HG02623 (cell line): ENCODE data around the gene CYSTM1.

Source experiments
- ATAC-seq: cut with Tn5 transposase; IDR thresholded peaks from one replicate; pipeline ENCODE4 v1.9.1; 2021; ENCODE audit warnings: moderate library complexity; ENCODE audit not compliant: unreplicated experiment

The CYSTM1 gene, protein sequence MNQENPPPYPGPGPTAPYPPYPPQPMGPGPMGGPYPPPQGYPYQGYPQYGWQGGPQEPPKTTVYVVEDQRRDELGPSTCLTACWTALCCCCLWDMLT

DNA sequence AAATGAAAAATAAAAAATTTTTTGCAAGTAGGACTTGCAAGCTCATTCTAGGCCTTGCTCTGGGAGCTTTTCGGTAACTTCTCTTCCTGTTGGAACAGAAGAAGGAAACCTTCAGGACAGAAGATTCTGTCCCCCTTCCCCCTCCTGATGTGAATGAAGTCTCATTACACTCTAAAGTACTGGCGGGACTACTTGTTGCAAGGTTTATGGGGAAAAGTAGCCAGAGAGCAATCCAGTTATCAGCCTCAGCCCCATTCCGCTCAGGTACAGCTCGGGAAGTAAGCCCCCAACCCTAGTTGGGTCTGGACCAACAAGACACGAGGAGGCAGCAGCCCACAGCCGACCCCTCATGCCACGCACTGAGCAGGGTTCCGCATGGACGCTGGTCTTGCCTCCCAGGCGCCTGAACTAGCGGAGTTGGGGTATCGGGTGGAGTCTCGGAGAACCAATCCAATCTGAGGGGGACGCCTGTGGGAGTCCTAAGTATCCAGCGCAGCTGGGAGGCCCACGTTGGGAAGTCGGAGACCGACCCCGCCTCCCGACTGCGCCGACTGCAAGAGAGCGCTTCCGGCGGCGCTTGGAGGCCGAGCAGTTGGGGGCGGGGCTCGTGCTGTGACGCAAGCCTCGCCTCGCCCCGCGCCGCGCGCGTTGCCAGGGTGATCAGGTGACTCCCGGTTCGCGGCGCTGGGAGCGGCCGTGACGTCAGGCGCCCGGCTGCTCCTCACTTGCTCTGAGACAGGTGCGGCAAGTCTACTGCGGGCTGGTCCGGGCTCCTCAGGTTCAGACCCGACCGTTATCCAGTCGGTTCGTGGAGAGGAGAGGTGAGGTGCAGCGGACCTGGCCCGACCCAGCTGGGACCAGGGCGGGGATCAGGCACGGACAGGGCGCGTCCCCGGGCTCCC lies at the start of gene CYSTM1:
Gene CYSTM1 (plus strand): TSS at position 724 of the 902 bp plus-strand sequence. CDS start 19,278 bp downstream, outside the sequence.
- peak; percentile 92 for ATAC-seq

DNA sequence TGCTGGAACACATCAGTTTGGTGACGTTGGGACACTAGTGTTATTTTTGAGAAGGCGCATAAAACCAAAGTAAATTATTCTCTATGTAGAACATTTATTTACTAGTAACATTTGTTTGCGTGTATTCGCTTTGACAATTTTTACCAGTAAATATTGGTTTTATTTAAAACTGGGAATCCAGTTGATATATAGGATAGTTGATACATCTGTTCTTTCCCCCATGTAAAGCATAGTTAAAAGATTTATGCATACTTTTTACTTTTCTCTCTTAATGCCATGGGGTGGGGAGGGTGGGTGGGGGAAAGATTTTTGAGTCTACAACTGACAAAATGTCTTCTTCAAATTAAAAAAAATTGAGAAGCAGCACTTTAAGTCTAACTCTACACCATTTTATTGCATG lies 49.4 kb upstream of the CYSTM1 start, which contains the start of gene IGIP:
Gene IGIP (plus strand): TSS at position 301 of the 400 bp plus-strand sequence. CDS start 2,540 bp downstream, outside the sequence.
- ATAC-seq: no peak

DNA sequence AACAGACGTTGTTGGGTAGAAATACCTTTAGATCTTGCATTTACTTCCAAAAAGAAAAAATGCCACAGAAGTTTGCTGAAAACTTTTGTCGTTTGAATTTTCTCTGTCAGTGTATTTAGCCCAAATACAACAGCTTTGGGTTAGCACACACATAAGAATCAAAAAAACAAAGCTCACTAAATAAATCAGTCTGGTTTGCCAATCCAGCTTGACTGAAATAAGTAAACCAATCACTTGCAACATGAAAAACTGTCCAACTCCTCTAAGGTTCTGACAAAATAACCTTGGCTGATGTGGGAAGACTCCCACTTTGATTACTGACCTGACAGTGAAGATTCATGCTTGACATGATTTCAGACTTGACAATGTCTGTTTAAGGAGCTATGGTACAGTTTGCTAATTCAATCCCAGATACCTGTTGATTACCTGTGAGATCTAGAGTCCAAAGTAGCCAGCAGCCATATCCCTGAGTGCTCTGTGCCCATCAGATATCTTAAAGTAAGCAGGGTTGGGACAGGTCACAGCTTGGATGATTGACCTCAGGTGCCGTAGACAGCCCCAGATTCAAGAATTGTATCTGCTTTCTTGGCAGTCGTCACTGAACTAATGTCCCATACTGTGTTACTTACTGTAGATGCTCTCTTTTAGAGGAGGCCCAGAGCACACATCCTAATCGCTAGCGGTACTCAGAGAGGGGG lies 48.5 kb upstream of the CYSTM1 start:
- ATAC-seq: no peak

DNA sequence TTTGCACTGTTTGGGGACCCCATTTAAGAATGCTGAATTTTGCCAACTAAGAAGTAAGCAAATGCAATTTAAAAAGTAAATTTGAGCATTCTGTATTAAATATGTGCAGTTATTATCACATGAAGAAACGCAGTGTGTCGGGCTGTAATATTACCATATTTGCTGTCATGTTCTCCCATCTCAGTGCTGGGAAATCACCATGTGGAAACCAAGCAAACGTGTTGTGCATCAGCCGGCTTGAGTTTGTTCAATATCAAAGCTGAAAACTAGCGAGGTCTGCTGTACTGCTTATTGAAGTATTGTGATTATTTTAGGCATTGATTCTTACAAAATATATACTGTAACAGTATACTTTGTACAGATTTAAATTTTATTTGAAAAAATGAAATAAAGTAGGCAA lies 46.6 kb upstream of the CYSTM1 start:
- no peak for ATAC-seq

DNA sequence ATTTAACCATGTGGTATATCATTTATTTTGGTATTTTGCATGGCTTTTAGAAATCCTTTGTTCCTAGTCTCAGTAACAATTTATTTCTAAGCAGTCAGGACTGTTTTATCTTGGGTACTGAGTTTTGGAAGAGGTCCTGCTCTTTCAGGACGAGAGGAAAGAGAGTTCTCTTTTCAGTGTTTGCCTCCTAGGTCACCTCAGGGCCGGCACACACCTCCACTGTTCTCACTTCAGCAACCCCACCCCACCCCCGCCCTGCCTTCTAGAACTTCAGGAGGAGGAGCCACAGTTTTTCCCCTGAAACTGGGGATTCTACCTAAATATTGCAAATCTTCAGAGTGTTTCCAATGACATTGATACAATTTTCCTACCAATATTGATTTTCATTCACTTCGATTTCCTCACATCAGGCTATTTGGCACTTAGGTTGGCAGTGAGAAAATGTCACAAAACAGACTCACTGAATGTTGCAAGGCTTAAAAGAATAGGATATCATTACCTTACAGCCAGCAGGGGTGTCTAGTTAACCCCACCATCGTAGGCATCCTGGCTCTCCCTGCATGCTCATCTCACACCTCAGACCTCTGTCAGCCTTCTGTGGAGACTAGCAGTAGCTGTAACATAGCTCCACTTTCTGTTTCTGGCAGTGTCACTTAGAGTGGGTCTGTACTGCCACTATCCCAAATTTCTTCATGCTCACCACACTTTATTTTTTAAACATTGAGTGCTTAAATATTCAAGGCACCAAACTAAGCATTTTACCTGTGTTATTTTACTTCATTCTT lies 43.8 kb upstream of the CYSTM1 start:
- ATAC-seq: no peak

DNA sequence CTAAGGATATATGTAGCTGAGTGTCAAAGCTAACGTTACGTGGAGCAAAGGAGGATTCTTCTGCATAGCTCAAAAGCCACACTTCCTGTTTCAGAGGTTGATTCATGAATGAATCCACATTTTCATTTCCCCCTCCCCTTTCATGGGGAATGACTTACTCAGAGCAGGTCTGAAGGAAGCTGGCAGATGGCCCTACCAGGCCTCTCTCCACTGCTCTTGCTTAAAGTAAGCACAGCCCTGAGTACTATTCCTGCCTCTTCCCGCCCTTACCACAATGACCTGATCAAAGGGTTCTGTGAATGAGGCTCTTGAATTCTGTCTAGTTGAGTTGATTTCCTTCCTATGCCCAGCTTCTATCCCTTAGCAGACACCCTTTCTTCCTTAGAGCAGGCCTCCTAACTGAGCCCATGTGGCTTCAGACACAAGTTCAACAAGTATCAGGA lies 43.0 kb upstream of the CYSTM1 start:
- ATAC-seq: no peak

DNA sequence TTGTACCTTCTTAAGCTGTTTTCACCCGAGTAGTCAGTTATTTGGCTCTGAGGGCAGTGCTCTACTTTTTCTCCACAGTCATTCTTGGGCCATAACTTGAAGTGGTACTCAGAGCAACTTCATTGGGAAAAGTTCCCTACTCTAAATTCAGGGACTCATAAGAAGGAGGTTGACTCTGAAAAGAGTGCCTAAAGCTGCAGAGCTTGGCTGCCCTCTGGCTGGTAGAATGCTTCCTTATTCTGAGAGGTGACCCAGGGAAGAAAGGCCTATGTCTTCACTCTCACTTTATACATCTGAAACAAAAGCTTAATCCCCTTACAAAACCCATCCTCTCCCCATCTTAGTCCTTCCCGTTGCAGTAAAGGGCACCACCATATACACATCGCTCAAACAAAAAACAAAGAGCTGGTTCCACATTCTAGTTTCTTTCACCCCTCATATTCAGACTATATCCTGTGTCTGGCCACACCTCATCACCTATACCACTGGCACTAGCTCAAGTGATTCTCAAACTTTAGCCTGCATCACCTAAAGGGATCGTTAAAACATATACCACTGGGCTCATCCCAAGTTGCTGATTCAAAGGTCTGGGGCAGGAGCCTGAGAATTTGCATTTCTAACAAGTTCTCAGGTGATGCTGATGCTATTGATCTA lies 41.3 kb upstream of the CYSTM1 start:
- ATAC-seq: no peak

DNA sequence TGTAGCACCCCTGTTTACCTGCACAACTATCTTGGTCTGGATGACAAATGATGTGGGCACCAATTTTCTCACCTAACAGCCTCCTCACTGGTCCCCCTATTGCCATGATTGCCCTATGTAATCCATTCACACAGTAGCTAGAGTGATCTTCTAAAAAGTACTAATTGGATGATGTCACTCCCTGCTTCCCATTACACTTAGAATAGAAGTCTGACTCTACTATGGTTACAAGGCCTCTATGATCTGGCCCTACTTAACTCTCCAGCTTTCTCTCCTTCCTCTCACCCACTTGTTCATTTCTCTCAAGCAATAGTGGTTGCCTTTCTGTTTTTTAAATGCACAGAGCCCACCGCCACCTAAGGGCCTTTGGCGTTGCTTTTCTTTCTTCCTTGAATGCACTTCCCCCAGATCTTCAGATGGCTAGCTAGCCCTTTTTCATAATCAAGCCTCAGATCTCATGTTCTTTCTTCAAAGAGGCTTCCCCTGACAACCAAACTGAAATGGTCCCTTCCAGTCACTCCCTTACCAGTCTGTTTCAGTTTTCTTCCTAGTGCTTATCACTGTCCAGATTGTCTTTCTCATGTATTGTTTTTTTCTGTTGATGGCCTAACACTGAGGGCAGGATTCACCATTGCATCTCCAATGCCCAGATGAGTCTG lies 40.6 kb upstream of the CYSTM1 start:
- ATAC-seq: no peak

DNA sequence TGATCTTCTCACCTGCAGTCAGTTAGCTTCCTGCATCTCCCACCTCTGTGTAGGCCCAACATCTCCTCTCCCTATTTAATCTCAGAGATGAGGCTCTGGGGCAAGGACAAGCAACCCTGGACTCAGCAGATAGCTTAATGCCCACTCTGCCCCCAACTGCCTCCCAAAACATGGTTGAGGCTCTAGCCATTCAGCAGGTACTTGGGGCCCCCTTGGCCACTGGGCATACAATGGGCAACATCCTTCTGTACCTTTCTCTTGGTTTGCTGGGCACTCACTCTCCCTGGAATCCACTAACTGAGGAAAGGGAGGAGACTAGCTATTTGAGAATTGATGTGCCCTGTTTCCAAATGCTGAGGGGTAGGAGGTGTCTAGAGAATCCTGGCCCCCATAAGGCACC lies 39.9 kb upstream of the CYSTM1 start:
- no peak for ATAC-seq

DNA sequence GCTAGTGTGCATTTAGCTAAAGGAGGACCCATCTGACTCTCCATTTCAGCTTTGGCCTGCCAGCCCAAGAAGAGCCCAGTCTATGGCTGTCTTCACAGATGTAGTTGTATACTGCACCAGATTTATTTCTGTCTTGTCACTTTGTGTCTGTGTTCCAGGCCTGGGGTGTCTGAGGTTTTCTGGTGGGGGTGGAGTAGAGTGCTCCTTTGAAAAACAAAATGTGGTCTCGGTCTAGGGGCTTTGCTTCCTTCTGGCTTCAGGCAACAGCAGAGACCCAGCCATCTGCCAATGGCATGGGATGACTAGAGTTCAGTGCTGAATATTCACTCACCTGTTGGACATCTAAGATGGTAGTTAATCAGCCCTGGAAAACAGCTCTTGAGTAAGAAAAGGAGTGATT lies 38.4 kb upstream of the CYSTM1 start:
- no peak for ATAC-seq

DNA sequence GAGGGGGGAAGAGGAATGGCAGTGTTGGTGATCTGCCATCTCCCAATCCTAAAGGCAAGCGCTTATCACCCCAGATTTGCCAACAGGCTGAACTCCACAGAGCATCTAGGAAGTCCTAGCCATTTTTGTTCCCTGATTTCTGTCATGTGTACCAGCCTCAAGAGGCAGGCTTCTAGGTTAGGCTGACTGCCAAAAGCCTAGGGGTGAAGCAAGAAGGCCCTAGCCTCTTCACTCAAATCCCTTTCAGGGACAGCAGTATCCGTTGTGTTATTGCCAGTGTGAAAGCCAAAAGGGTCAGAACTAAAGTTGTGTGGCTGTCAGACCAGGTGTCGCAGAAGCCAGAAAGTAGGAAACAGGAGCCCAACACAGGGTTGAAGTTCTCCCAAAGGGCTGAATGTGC lies 34.6 kb upstream of the CYSTM1 start:
- no peak for ATAC-seq

DNA sequence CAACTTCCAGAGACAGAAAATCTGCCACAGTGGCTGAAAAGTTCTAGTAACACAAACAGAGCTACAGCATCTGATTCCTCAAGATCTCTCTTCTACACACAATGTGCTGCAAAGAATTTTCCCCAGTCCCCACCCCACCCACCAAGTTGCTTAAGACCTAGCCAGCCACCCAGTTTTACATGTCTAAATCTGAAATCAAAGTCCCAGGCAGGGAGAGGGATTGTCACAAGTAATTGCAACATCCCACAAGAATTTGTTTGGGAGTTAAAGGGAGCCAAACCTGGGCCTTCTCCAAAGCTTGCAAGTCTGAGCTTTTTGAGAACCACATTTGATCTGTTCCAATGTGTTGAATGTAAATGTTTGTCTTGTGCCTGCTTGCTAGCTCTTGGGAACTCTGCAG lies 33.7 kb upstream of the CYSTM1 start:
- no peak for ATAC-seq

DNA sequence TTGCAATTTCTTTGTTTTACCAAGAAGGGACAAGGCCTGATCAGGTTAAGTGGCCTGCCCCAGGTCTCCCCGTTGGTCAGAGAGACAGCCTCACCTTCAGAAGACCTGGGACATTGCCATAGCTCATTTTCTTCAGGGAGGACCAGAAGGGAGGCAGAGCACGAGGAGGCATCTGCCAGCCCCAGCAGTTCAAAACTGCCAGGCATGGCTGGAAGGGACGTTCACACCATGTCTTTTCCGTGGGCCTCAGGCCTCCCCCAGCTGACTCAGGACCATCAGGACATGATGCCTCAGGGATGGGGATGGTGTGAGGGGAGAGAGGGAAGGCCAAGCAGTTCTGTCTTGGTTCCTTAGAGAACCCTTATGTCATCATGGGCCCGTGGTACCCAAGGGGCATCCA lies 32.7 kb upstream of the CYSTM1 start:
- ATAC-seq: no peak

DNA sequence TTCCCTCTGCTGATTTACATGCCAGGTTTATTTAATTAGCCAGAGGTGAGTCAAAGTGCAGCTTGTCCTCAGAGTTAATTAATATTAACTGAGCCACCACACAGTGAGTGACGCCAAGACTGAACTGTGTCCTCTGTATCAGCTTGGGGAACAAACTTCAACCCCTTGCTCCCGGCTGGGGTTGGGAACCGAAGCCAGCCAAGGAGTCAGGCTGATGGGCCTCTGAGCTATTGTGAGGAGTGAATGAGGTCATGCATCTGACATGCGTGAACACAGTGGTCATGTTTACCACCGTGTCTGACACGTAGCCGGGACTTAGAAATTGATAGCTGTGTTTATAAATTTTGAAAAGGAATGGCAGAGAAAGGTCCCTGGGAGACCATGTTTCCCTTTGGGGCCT lies 32.1 kb upstream of the CYSTM1 start:
- ATAC-seq: no peak

DNA sequence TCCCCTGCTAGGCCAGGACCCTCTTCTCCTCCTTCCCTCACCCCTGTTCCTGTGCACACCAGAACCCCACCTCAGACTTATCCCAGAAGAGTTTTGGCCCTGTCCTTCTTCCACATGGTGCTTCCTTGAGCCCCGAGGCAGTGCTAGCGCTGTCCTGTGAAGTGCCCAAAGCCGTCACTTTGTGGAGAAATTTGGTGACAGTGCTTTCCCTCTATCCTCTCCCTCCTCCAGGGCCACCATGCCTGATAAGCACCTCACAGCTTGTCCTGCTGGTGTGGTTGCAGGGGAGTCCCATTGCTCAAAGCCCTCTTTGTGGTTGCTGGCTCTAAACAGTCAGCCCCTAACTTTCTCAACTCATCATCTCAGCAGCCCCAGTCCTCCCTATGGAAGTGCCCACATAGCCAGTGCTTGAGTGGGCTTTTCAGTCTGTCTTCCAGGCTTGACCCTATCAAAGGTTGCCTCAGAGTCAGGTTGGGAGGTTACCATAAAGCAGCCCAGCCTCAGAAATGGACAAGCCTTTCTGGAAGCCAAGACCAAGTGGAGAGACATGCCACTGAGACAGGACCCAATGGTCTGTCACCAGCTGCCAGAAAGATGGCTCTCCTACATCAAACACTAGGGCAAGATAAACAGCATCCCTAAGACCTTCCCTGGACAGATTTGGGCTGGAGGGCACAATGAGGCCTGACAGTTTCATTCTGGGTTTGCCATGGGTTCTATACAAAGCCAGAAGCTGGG lies 31.3 kb upstream of the CYSTM1 start:
- no peak for ATAC-seq

DNA sequence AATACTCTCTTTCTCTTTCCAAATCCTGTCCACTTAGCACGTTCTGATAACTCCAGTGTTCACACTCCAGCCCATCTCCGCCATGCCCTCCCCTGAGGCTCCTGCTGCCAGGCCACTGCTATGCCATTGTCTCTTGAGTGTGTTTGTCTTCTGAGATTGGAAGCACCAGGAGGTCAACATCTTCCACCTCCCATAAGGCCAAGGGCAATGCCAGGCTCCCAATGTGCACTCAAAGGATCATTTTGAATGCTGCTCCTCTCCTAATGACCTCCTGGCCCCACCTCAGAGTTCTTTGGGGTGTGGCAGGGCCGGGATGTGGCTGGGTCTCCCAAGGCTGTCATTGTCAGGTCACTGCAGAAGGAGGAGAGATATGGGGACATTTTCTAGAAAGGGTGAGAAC lies 29.7 kb upstream of the CYSTM1 start:
- ATAC-seq: no peak

DNA sequence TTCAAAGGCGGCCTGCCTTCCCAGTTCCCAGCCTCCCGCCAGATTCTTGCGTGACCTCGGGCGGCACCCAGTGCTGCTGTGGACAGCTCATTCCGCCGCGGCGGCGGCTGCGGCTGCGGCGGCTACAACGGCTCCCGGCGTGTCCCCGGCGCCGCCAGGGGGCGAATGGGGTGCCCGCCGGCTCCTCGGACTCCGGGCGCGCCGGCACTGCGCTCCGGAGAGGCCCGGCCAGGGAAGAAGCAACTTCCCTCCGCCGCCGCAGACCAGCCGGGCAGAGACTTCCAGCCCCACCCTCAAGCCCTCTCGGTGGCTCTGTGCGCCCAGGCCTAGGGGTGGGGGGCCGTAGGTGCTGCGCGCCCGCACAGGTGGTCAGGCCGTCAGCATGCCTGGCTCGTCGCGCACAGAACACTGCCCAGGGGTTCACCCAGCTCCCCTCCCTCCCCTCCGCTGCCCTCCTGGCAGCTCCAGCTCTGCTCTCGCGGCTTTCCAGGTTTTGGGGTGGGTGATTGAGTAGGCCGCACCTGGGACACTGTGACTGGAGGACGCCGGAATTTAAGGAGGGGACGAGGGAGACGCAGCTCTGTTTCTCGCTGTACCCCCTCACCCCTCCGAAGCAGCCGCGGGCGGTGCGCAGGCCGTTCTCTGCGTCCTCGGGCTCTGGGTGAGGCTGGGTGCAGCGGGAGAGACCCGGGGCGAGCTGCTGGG lies 29.0 kb upstream of the CYSTM1 start:
- ATAC-seq: peak; percentile 40

DNA sequence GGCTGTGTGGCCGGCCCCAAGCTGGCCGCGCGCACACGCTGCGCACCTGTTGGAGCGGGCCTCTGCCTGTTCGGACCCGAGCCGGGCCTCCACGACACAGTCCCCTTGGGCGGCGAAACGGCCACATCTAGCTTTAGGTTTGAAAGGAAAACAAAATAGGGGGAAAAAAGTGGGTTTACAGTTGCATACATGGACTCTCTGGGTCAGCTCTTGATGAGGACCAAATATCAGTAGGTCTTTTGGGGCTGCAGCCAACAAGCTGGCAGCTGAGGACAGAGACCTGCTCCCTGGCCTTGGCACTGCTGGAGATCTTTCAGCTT lies 28.5 kb upstream of the CYSTM1 start:
- no peak for ATAC-seq

DNA sequence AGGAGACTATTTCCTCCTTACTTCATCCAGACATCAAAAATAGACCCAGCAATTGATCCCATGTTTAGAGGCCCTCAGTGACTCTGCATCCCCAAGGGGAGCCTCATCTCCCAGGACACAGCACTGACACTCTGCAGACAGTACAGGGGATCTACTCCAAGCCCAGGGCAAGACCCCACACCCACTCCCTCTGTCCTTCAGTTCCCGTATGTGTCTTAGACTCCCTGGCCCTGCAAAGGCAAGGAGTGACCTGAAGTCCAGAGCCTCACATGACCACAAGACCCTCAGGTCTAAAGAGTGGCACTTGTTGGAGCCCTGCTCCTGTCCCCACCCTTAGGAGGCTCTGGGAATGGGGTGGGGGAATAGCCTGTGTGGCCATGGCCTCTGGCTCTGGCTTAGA lies 27.5 kb upstream of the CYSTM1 start:
- no peak for ATAC-seq
